Myocyte (in vitro differentiated cells): ENCODE results near the gene COL27A1. TPM values are rescaled to one million over a fixed set of nuclear protein-coding genes. Genes with fewer than 3 reads are reported as not detected.
"Not testable (repeated sequence)": the region's sequence is repeated elsewhere in the genome, so short reads cannot be mapped to it uniquely, and the experiment has no call there.

ENCODE experiments used
- DNase-seq: peaks from one replicate; pipeline ENCODE4 v3.0.0-alpha.2; 2012; ENCODE audit warnings: low read depth
- total RNA-seq: library from RNA; depleted of rRNA; stranded (reverse); fragments of >200 nt; gene quantifications from 2 replicates; pipeline ENCODE4 v1.2.3, GENCODE V29; 2014

The COL27A1 gene
- total RNA-seq, 1 donor from 2014 or later, result 2.9 TPM

GRCh38 chr9:114314881-114315722, 159.8 kb downstream of the COL27A1 start:
- DNase-seq, result no peak

- no peak for DNase-seq
Observed at GRCh38 chr9:114315723-114316363, 160.5 kb downstream of the COL27A1 start.

GRCh38 chr9:114316605-114317230, 161.4 kb downstream of the COL27A1 start:
- DNase-seq, result no peak

GRCh38 chr9:114317665-114318357, 162.5 kb downstream of the COL27A1 start:
- DNase-seq, result peak; percentile 28

GRCh38 chr9:114318416-114318815, 163.1 kb downstream of the COL27A1 start:
- DNase-seq, result no peak

GRCh38 chr9:114319147-114319546, 163.8 kb downstream of the COL27A1 start:
- no peak for DNase-seq

- DNase-seq, result not testable (repeated sequence)
Observed at GRCh38 chr9:114320710-114321109, 165.4 kb downstream of the COL27A1 start.

GRCh38 chr9:114321759-114322158, 166.4 kb downstream of the COL27A1 start:
- peak; percentile 24 for DNase-seq

- not testable (repeated sequence) for DNase-seq
Observed at GRCh38 chr9:114322160-114322818, 167.0 kb downstream of the COL27A1 start.

GRCh38 chr9:114322831-114323531, 167.6 kb downstream of the COL27A1 start, which contains the start of gene ORM1:
ORM1 (plus strand) TSS chr9:114323098; CDS start chr9:114323134, 36 bp downstream.
- not testable (repeated sequence) for DNase-seq

- DNase-seq, result not testable (repeated sequence)
Observed at GRCh38 chr9:114323849-114324248, 168.5 kb downstream of the COL27A1 start.

GRCh38 chr9:114324492-114324891, 169.2 kb downstream of the COL27A1 start:
- no peak for DNase-seq

- DNase-seq, result not testable (repeated sequence)
Observed at GRCh38 chr9:114324965-114325364, 169.6 kb downstream of the COL27A1 start.

- not testable (repeated sequence) for DNase-seq
Observed at GRCh38 chr9:114325684-114326254, 170.4 kb downstream of the COL27A1 start.

- DNase-seq, result no peak
Observed at GRCh38 chr9:114327749-114328148, 172.4 kb downstream of the COL27A1 start.

GRCh38 chr9:114328357-114328820, 173.1 kb downstream of the COL27A1 start:
- not testable (repeated sequence) for DNase-seq

- not testable (repeated sequence) for DNase-seq
Observed at GRCh38 chr9:114328937-114329624, 173.7 kb downstream of the COL27A1 start.

- not testable (repeated sequence) for DNase-seq
Observed at GRCh38 chr9:114329625-114330022, 174.3 kb downstream of the COL27A1 start, which contains the start of gene ORM2. ORM2 (plus strand) TSS chr9:114329869; CDS start chr9:114329905, 36 bp downstream.

GRCh38 chr9:114330636-114331035, 175.3 kb downstream of the COL27A1 start:
- DNase-seq, result no peak
